Smooth muscle cell (in vitro differentiated cells): Measurements from ENCODE around the gene INS. TPM values are rescaled to one million over a fixed set of nuclear protein-coding genes. Genes with fewer than 3 reads are reported as not detected.

ENCODE experiments used
- DNase-seq: peaks from one replicate; lab custom pipeline; 2025; ENCODE audit not compliant: unreplicated experiment; lab: John Stamatoyannopoulos, UW
- H2AFZ ChIP-seq: fragments of 200-600 bp; sonication (generic); 2 replicates; pipeline ENCODE4 v1.6.0; 2016; ENCODE audit warnings: antibody characterized with exemption, low read depth, mild to moderate bottlenecking
- H3F3A ChIP-seq: fragments of 200-600 bp; sonication (generic); 2 replicates; pipeline ENCODE4 v1.6.0; 2017; ENCODE audit warnings: antibody characterized with exemption, low read depth
- H3K27ac ChIP-seq: fragments of 200-600 bp; sonication (generic); 2 replicates; pipeline ENCODE4 v1.5.1; 2016; ENCODE audit warnings: low read depth, mild to moderate bottlenecking
- H3K27me3 ChIP-seq: fragments of 200-600 bp; sonication (generic); 2 replicates; pipeline ENCODE4 v1.6.1; 2016; ENCODE audit warnings: low read depth, mild to moderate bottlenecking
- H3K36me3 ChIP-seq: fragments of 200-600 bp; sonication (generic); 2 replicates; pipeline ENCODE4 v1.5.1; 2016; ENCODE audit warnings: low read depth
- H3K4me1 ChIP-seq: fragments of 200-600 bp; sonication (generic); 2 replicates; pipeline ENCODE4 v1.5.1; 2016; ENCODE audit warnings: low read depth
- H3K4me2 ChIP-seq: fragments of 200-600 bp; sonication (generic); 2 replicates; pipeline ENCODE4 v1.6.0; 2016; ENCODE audit warnings: mild to moderate bottlenecking
- H3K4me3 ChIP-seq: fragments of 200-600 bp; sonication (generic); 2 replicates; pipeline ENCODE4 v1.5.1; 2016; ENCODE audit warnings: mild to moderate bottlenecking
- H3K79me2 ChIP-seq: fragments of 200-600 bp; sonication (generic); 2 replicates; pipeline ENCODE4 v1.6.0; 2016; ENCODE audit warnings: low read depth, mild to moderate bottlenecking
- H3K9ac ChIP-seq: fragments of 200-600 bp; sonication (generic); 2 replicates; pipeline ENCODE4 v1.6.0; 2016; ENCODE audit warnings: low read depth
- H3K9me3 ChIP-seq: fragments of 200-600 bp; sonication (generic); replicated peaks from 2 replicates; pipeline ENCODE4 v1.5.1; 2016; ENCODE audit warnings: low read depth
- H4K20me1 ChIP-seq: fragments of 200-600 bp; sonication (generic); 2 replicates; pipeline ENCODE4 v1.6.0; 2016; ENCODE audit warnings: low read depth
- WGBS: methylation state at CpG from one replicate; pipeline ENCODE4 v1.1.7; 2016; ENCODE audit warnings: low lambda C conversion rate; 5-methylcytosine and 5-hydroxymethylcytosine counted together
- polyA plus RNA-seq: library from polyadenylated mRNA; unstranded; fragments of >200 nt; fragmentation: Nextera tagmentation; extraction: Ambion mirVana; gene quantifications from 2 replicates; pipeline ENCODE4 v1.2.1, GENCODE V29; 2016
- total RNA-seq: library from RNA; depleted of rRNA; stranded (reverse); fragments of >200 nt; gene quantifications from 2 replicates; pipeline ENCODE4 v1.2.3, GENCODE V29; 2014
- TF ChIP-seq, protein P1 (sequence below): fragments of 200-600 bp; sonication (generic); IDR thresholded peaks from 2 replicates; pipeline ENCODE4 v1.5.1; 2017; ENCODE audit warnings: borderline replicate concordance, mild to moderate bottlenecking, antibody characterized with exemption; ENCODE audit not compliant: insufficient read depth, poor library complexity, severe bottlenecking

Gene INS
- total and polyA plus RNA-seq, 2 experiments from 2014 or later = not detected

DNA sequence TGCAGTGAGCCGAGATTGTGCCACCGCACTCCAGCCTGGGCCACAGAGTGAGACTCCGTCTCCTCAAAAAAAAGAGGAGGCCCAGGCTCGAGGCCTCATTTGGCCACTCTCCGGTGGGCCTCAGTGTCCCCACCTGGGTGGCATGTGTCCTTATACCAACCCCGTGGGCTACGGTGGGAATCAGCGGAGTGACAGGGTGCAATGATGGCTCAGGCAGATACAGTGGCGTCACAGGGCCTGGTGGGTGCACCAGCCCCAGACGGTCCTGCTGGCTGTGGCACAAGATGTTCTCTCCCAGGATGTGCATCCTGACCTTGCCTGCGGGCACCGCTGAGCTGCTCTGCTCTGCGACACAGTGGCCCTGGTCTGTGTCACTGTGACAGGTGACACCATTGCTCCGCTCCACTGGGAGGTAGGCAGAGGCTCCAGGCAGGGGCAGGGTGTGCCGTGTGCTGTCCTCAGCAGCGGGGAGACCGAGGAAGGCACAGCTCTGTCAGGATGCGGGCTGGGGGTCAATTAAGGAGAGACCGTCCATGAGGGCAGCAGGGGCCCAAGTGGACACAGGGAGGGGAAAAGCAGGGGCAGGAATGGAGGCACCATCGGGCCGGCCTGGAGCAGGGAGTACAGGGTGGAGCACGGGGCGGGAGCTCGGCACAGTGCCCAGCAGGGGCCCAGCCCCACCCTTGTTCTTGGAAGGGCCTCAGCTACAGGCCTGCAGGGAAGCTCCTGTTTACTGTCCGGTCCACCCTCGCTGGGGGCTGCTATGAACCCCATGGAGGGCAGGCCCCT lies 32.3 kb upstream of the INS start:
- no peaks in the 10 kb centered on the region for H3K36me3 ChIP-seq
- 88% methylated on average over 25 of the region's 26 CpGs for WGBS
- no peak overlapping the region for H3K4me3 ChIP-seq
- H4K20me1 ChIP-seq = no peaks in the 10 kb centered on the region
- H3K79me2 ChIP-seq = no peaks in the 10 kb centered on the region
- no peaks in the 10 kb centered on the region for H3K9me3 ChIP-seq
- no peaks in the 10 kb centered on the region for H3F3A ChIP-seq
- H3K4me2 ChIP-seq = no peak overlapping the region
- no peak for DNase-seq
- H3K9ac ChIP-seq = no peak overlapping the region
- H2AFZ ChIP-seq = no peak overlapping the region
- H3K27me3 ChIP-seq = peaks cover 3% of the 10 kb centered on the region
- TF ChIP-seq, protein P1, sequence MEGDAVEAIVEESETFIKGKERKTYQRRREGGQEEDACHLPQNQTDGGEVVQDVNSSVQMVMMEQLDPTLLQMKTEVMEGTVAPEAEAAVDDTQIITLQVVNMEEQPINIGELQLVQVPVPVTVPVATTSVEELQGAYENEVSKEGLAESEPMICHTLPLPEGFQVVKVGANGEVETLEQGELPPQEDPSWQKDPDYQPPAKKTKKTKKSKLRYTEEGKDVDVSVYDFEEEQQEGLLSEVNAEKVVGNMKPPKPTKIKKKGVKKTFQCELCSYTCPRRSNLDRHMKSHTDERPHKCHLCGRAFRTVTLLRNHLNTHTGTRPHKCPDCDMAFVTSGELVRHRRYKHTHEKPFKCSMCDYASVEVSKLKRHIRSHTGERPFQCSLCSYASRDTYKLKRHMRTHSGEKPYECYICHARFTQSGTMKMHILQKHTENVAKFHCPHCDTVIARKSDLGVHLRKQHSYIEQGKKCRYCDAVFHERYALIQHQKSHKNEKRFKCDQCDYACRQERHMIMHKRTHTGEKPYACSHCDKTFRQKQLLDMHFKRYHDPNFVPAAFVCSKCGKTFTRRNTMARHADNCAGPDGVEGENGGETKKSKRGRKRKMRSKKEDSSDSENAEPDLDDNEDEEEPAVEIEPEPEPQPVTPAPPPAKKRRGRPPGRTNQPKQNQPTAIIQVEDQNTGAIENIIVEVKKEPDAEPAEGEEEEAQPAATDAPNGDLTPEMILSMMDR = no peak
- H3K27ac ChIP-seq = no peak overlapping the region
- H3K4me1 ChIP-seq = peaks cover 21% of the 10 kb centered on the region

- no peaks in the 10 kb centered on the region for H3K9me3 ChIP-seq
- no peak overlapping the region for H3K4me2 ChIP-seq
- H2AFZ ChIP-seq = no peak overlapping the region
- no peak overlapping the region for H3K9ac ChIP-seq
- no peak overlapping the region for H3K27ac ChIP-seq
- DNase-seq = no peak
- TF ChIP-seq, protein P1 = no peak
- H4K20me1 ChIP-seq = no peaks in the 10 kb centered on the region
- H3K4me3 ChIP-seq = no peak overlapping the region
- H3K4me1 ChIP-seq = peaks cover 21% of the 10 kb centered on the region
- no peaks in the 10 kb centered on the region for H3K36me3 ChIP-seq
- peaks cover 3% of the 10 kb centered on the region for H3K27me3 ChIP-seq
- 91% methylated on average over 9 of the region's 10 CpGs for WGBS
- no peaks in the 10 kb centered on the region for H3K79me2 ChIP-seq
- H3F3A ChIP-seq = no peaks in the 10 kb centered on the region
Measured at GRCh38 chr11:2192435-2192834, 31.4 kb upstream of the INS start.

DNA sequence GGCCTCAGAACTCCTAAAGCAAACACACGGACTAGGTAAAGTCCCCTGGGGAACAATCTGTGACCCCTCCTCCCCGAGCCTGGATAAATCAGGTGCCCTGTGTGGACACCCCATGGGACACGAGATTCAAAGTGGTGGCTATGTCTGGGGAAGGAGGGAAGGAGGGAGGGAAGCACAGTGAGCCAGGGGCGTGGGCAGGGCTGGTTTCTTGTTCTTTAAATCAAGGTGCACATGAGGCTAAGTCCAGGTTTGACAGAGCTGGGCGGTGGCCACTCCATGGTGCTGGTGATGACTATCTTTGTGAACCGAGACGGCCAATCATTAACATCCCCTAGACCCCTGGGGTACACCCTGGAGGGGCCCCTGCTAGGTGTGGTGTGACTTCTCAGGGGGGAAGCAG lies 30.9 kb upstream of the INS start:
- H4K20me1 ChIP-seq = no peaks in the 10 kb centered on the region
- peaks cover 3% of the 10 kb centered on the region for H3K27me3 ChIP-seq
- H3F3A ChIP-seq = no peaks in the 10 kb centered on the region
- no peak overlapping the region for H3K4me3 ChIP-seq
- H3K27ac ChIP-seq = no peak overlapping the region
- H3K36me3 ChIP-seq = no peaks in the 10 kb centered on the region
- H3K4me1 ChIP-seq = peaks cover 21% of the 10 kb centered on the region
- TF ChIP-seq, protein P1 = no peak
- H3K9ac ChIP-seq = no peak overlapping the region
- 87% methylated on average over 7 of the region's 7 CpGs for WGBS
- no peak for DNase-seq
- no peak overlapping the region for H2AFZ ChIP-seq
- H3K79me2 ChIP-seq = no peaks in the 10 kb centered on the region
- H3K4me2 ChIP-seq = no peak overlapping the region
- H3K9me3 ChIP-seq = no peaks in the 10 kb centered on the region
